GM18511 (cell line): ENCODE data around the gene KDM2A.
A peak's percentile ranks its signal among the peaks of the same experiment; 100 is the strongest.

Experiments
- ATAC-seq: cut with Tn5 transposase; IDR thresholded peaks from one replicate; pipeline ENCODE4 v1.9.1; 2021; ENCODE audit warnings: mild to moderate bottlenecking, moderate library complexity; ENCODE audit not compliant: unreplicated experiment

The KDM2A gene

GRCh38 chr11:67282876-67283371 lies 163.9 kb downstream of the KDM2A start:
- no peak for ATAC-seq

GRCh38 chr11:67283481-67283963 lies 164.5 kb downstream of the KDM2A start:
- no peak for ATAC-seq

GRCh38 chr11:67284811-67285540 lies 165.9 kb downstream of the KDM2A start:
- no peak for ATAC-seq

GRCh38 chr11:67285541-67286498 lies 166.8 kb downstream of the KDM2A start:
- ATAC-seq, result no peak

- no peak for ATAC-seq
These were observed 167.7 kb downstream of the KDM2A start for GRCh38 chr11:67286621-67287333.

GRCh38 chr11:67287355-67288197 lies 168.5 kb downstream of the KDM2A start:
- ATAC-seq, result no peak

- ATAC-seq, result peak; percentile 3
These were observed 169.1 kb downstream of the KDM2A start for GRCh38 chr11:67288198-67288451.

- ATAC-seq, result peak; percentile 74
These were observed 169.6 kb downstream of the KDM2A start for GRCh38 chr11:67288452-67289225.

- no peak for ATAC-seq
These were observed 170.2 kb downstream of the KDM2A start, which contains the start of gene ANKRD13D for GRCh38 chr11:67289226-67289650. Gene ANKRD13D, plus strand, starts transcription at chr11:67289303. Its CDS starts 158 bp downstream, at chr11:67289461.

GRCh38 chr11:67289651-67290479 lies 170.8 kb downstream of the KDM2A start:
- ATAC-seq, result peak; percentile 2

GRCh38 chr11:67290801-67291200 lies 171.7 kb downstream of the KDM2A start:
- no peak for ATAC-seq

- ATAC-seq, result no peak
These were observed 172.7 kb downstream of the KDM2A start for GRCh38 chr11:67291481-67292381.

GRCh38 chr11:67292671-67293070 lies 173.6 kb downstream of the KDM2A start:
- ATAC-seq, result no peak

- ATAC-seq, result no peak
These were observed 174.0 kb downstream of the KDM2A start for GRCh38 chr11:67293090-67293489.

GRCh38 chr11:67295846-67296245 lies 176.8 kb downstream of the KDM2A start:
- no peak for ATAC-seq

- no peak for ATAC-seq
These were observed 179.7 kb downstream of the KDM2A start for GRCh38 chr11:67298786-67299185.

GRCh38 chr11:67299471-67300191 lies 180.6 kb downstream of the KDM2A start:
- ATAC-seq, result no peak
